ENCODE results near the gene ZMIZ2. TPM values are rescaled to one million over a fixed set of nuclear protein-coding genes. Genes with fewer than 3 reads are reported as not detected.

ZMIZ2 gene
- total RNA-seq, 1 experiment from 2014 or later: 91.3 TPM

- ChIA-PET RAD21 (ENCODE audit: low non-redundant PET in 1 of 2, low total read pairs in 2 of 2, uncharacterized antibody in 2 of 2, unreplicated experiment in 2 of 2) (no interaction called here), CTCF (no interaction called here), POLR2A (no interaction called here)
- H4K20me1 ChIP-seq (ENCODE audit: insufficient read depth): no peaks in the 10 kb centered on the region
- DNase-seq (ENCODE audit: low read depth, low spot score): no peak
- intact Hi-C loops (cut with micrococcal nuclease): no loop called here
- no peak for ATAC-seq
- no peak overlapping the region for H3K4me3 ChIP-seq (replicated peaks in 1 of 2; ENCODE audit: low read depth in 1 of 2, low read length in 2 of 2)
- no peak overlapping the region for H3K4me2 ChIP-seq (ENCODE audit: low read length)
- peaks cover 12 to 22% of the 10 kb centered on the region in 2 experiments for H3K4me1 ChIP-seq (ENCODE audit: control insufficient read depth in 1 of 2, insufficient read depth in 2 of 2, low read length in 2 of 2)
- no peak for TF ChIP-seq POLR2AphosphoS5 (IDR thresholded peaks at IDR 0.05; ENCODE audit: low read depth, low read length)
- TF ChIP-seq EZH2 (IDR thresholded peaks at IDR 0.05): no peak
- no peak for TF ChIP-seq ZNF274 (IDR thresholded peaks at IDR 0.05; ENCODE audit: low read depth, low read length)
- TF ChIP-seq CBX3 (IDR thresholded peaks at IDR 0.05; ENCODE audit: low read depth): no peak
- TF ChIP-seq YY1 (IDR thresholded peaks at IDR 0.05; ENCODE audit: extremely low read depth, insufficient replicate concordance, low read depth, low read length): no peak
- no peak for TF ChIP-seq RAD21 (IDR thresholded peaks at IDR 0.05; ENCODE audit: low read depth)
- no peak for TF ChIP-seq MAX (IDR thresholded peaks at IDR 0.05)
- no peak for TF ChIP-seq SRF (IDR thresholded peaks at IDR 0.05; ENCODE audit: low read depth)
- TF ChIP-seq ZFX (IDR thresholded peaks at IDR 0.05): no peak
- TF ChIP-seq SP1 (IDR thresholded peaks at IDR 0.05; ENCODE audit: low read depth): no peak
- no peak for TF ChIP-seq JUND (IDR thresholded peaks at IDR 0.05)
- TF ChIP-seq TCF7L2 (IDR thresholded peaks at IDR 0.05; ENCODE audit: borderline replicate concordance, extremely low read depth, insufficient read depth, insufficient read length): no peak
- TF ChIP-seq SIN3A (IDR thresholded peaks at IDR 0.05; ENCODE audit: low read depth): no peak
- no peak for TF ChIP-seq ELF1 (IDR thresholded peaks at IDR 0.05; ENCODE audit: borderline replicate concordance, low read depth)
- TF ChIP-seq EZH2phosphoT487 (IDR thresholded peaks at IDR 0.05; ENCODE audit: borderline replicate concordance): no peak
- no peak for TF ChIP-seq CEBPB (IDR thresholded peaks at IDR 0.05; ENCODE audit: low read depth)
- no peak for TF ChIP-seq POLR2A (IDR thresholded peaks at IDR 0.05; ENCODE audit: borderline replicate concordance, extremely low read depth, insufficient read depth, insufficient read length)
- H3K9me2 ChIP-seq (ENCODE audit: insufficient read depth): no peaks in the 10 kb centered on the region
- no peaks in the 10 kb centered on the region for H3K27me3 ChIP-seq (ENCODE audit: insufficient read depth, low read length)
- no peaks in the 10 kb centered on the region for H3K79me2 ChIP-seq (ENCODE audit: insufficient read depth, low read length)
- BruUV-seq (replicated peaks): no TSS peak
- peaks cover 27 to 39% of the 10 kb centered on the region in 2 experiments; a peak in 3 of 4 replicates for H3K36me3 ChIP-seq (ENCODE audit: control insufficient read depth in 1 of 2, insufficient read depth in 2 of 2, low read length in 2 of 2)
- no peak overlapping the region for H3K9ac ChIP-seq (ENCODE audit: low read length)
- H2AFZ ChIP-seq (ENCODE audit: low read depth, low read length, poor library complexity, severe bottlenecking): no peak overlapping the region
- no peaks in the 10 kb centered on the region for H3K9me3 ChIP-seq (ENCODE audit: control insufficient read depth in 1 of 2, insufficient read depth in 1 of 2, low read depth in 1 of 2, low read length in 2 of 2)
- no peak overlapping the region; the same call in 1 of the 2 replicates for H3K27ac ChIP-seq (ENCODE audit: low read depth, low read length)
Observed at GRCh38 chr7:44762726-44763522, 14.3 kb downstream of the ZMIZ2 start.

Data from HCT116 (cell line).